ENCODE results near the gene GLI1.

The GLI1 gene

GRCh38 chr12:57521525-57522010 is 62.0 kb downstream of the GLI1 start:
- DNase-seq, result peak in 2 of 4 experiments; percentile 19 to 39

All from activated naive CD4-positive, alpha-beta T cell (primary cell).